WTC11 (cell line): ENCODE data around the gene HOMER2. TPM values are rescaled to one million over a fixed set of nuclear protein-coding genes. Genes with fewer than 3 reads are reported as not detected.
"Not testable (repeated sequence)": the region's sequence is repeated elsewhere in the genome, so short reads cannot be mapped to it uniquely, and the experiment has no call there.

Experiments used
- ATAC-seq: fragments of 200-7000 bp; cut with Tn5 transposase; 2 replicates; pipeline ENCODE4 v1.10.0; 2021; ENCODE audit warnings: mild to moderate bottlenecking, moderate library complexity
- Bru-seq: library from RNA; stranded (reverse); fragments of 400-500 nt; gene quantifications from one replicate; lab custom pipeline; 2021; lab: Mats Ljungman, UMichigan
- CTCF ChIA-PET: fragments of 300-600 bp; sonication (Branson Sonifier 250); formaldehyde crosslinking; loops from one replicate; lab custom pipeline; 2021; ENCODE audit warnings: antibody characterized with exemption; lab: Charles Lee
- POLR2A ChIA-PET: fragments of 350-600 bp; sonication (Branson Sonifier 250); formaldehyde crosslinking; loops from one replicate; lab custom pipeline; 2021; ENCODE audit warnings: antibody characterized with exemption; lab: Charles Lee
- DNase-seq: peaks from one replicate; pipeline ENCODE4 v3.0.0; 2021; ENCODE audit warnings: low spot score
- H3K27ac Mint-ChIP-seq: 2 replicates; pipeline ENCODE4 v1.8.0; 2021; ENCODE audit warnings: mixed read lengths
- H3K27me3 Mint-ChIP-seq: 2 replicates; pipeline ENCODE4 v1.8.0; 2021; ENCODE audit warnings: low read depth, mild to moderate bottlenecking, moderate library complexity, mixed read lengths
- H3K36me3 Mint-ChIP-seq: 2 replicates; pipeline ENCODE4 v1.8.0; 2021; ENCODE audit warnings: mixed read lengths
- H3K4me1 Mint-ChIP-seq: 2 replicates; pipeline ENCODE4 v1.8.0; 2022; ENCODE audit warnings: mixed read lengths
- H3K4me3 Mint-ChIP-seq: 2 replicates; pipeline ENCODE4 v1.8.0; 2021; ENCODE audit warnings: mild to moderate bottlenecking, moderate library complexity, mixed read lengths
- H3K9me3 Mint-ChIP-seq: 2 replicates; pipeline ENCODE4 v1.8.0; 2021; ENCODE audit warnings: mixed read lengths
- AFF4 ChIP-seq: sonication (generic); formaldehyde crosslinking; IDR thresholded peaks from 2 replicates; pipeline ENCODE4 v1.8.1; 2023; ENCODE audit warnings: mild to moderate bottlenecking, missing genetic modification reagents, borderline replicate concordance
- ATF1 ChIP-seq: sonication (generic); formaldehyde crosslinking; IDR thresholded peaks from 2 replicates; pipeline ENCODE4 v1.8.1; 2023; ENCODE audit warnings: mild to moderate bottlenecking, moderate library complexity, missing genetic modification reagents
- CBFB ChIP-seq: sonication (generic); formaldehyde crosslinking; IDR thresholded peaks from 2 replicates; pipeline ENCODE4 v1.8.1; 2022; ENCODE audit warnings: mild to moderate bottlenecking, low read depth, missing genetic modification reagents
- CTCF ChIP-seq: fragments of 200-600 bp; IDR thresholded peaks from 2 replicates; pipeline ENCODE4 v1.8.0; 2022; ENCODE audit warnings: antibody characterized with exemption
- ETV6 ChIP-seq: sonication (generic); formaldehyde crosslinking; IDR thresholded peaks from 2 replicates; pipeline ENCODE4 v1.8.1; 2022; ENCODE audit warnings: mild to moderate bottlenecking, missing genetic modification reagents
- GABPB1 ChIP-seq: sonication (generic); formaldehyde crosslinking; IDR thresholded peaks from 2 replicates; pipeline ENCODE4 v1.8.1; 2023; ENCODE audit warnings: mild to moderate bottlenecking, missing genetic modification reagents
- JAZF1 ChIP-seq: fragments of 250-450 bp; sonication (Bioruptor Pico); IDR thresholded peaks from 2 replicates; pipeline ENCODE4 v1.9.0; 2021; ENCODE audit warnings: moderate library complexity, mild to moderate bottlenecking, inconsistent platforms
- MXD4 ChIP-seq: fragments of 250-450 bp; sonication (Bioruptor Pico); IDR thresholded peaks from 2 replicates; pipeline ENCODE4 v1.8.0; 2021; ENCODE audit warnings: mild to moderate bottlenecking, moderate library complexity, borderline replicate concordance
- NFYB ChIP-seq: sonication (generic); formaldehyde crosslinking; conservative IDR thresholded peaks from 2 replicates; pipeline ENCODE4 v1.8.0; 2022; ENCODE audit warnings: low read depth, missing genetic modification reagents
- RELA ChIP-seq: sonication (generic); formaldehyde crosslinking; IDR thresholded peaks from 2 replicates; pipeline ENCODE4 v1.8.1; 2022; ENCODE audit warnings: missing genetic modification reagents, mild to moderate bottlenecking, borderline replicate concordance
- ZNF396 ChIP-seq: fragments of 250-450 bp; sonication (Bioruptor Pico); IDR thresholded peaks from 2 replicates; pipeline ENCODE4 v1.8.0; 2021; ENCODE audit warnings: mild to moderate bottlenecking, moderate library complexity, borderline replicate concordance
- ZSCAN18 ChIP-seq: fragments of 250-450 bp; sonication (Bioruptor Pico); IDR thresholded peaks from 2 replicates; pipeline ENCODE4 v2.1.2; 2022; ENCODE audit warnings: mild to moderate bottlenecking, moderate library complexity
- long read RNA-seq, 3 experiments: library from RNA in 1 of 3; library from capped mRNA in 1 of 3; library from polyadenylated mRNA in 1 of 3; unstranded in 2 of 3; stranded (forward) in 1 of 3; transcript quantifications; one replicate each; pipeline ENCODE4 v2.0.0, GENCODE V29; 2021
- total RNA-seq: library from RNA; stranded (reverse); gene quantifications from 3 replicates; pipeline ENCODE4 v1.2.3, GENCODE V29; 2021
- TF ChIP-seq, protein P1 (sequence below): fragments of 250-450 bp; sonication (Bioruptor Pico); IDR thresholded peaks from 2 replicates; pipeline ENCODE4 v1.9.0; 2021; ENCODE audit warnings: mild to moderate bottlenecking
- TF ChIP-seq, protein P2 (sequence below): fragments of 250-450 bp; sonication (Bioruptor Pico); IDR thresholded peaks from 2 replicates; pipeline ENCODE4 v1.9.0; 2021; ENCODE audit warnings: mild to moderate bottlenecking, borderline replicate concordance

The HOMER2 gene
- 11.7 to 17.4 TPM (median 12.1 TPM) in 3 replicates for total RNA-seq
- Bru-seq, nascent RNA = percentile 36 among the genes with signal in this experiment
- long read RNA-seq, experiment 1, transcript HOMER2-201 (9 exons, 1,990 nt) = minor isoform, 11 of 48 reads
- long read RNA-seq, experiment 1, transcript HOMER2-202 (9 exons, 1,950 nt) = major isoform, 29 of 48 reads
- long read RNA-seq, experiment 1, partial matches to known transcripts = 1 of 48 reads
- long read RNA-seq, experiment 1, other reads (novel, unspliced or antisense) = 7 of 48 reads
- long read RNA-seq, experiment 2, partial matches to known transcripts = 0 of 4 reads
- long read RNA-seq, experiment 2, other reads (novel, unspliced or antisense) = 2 of 4 reads
- long read RNA-seq, experiment 3, transcript HOMER2-205 (3 exons, 948 nt) = major isoform, 11 of 13 reads
- long read RNA-seq, experiment 3, partial matches to known transcripts = 2 of 13 reads
- long read RNA-seq, experiment 3, other reads (novel, unspliced or antisense) = 0 of 13 reads

GRCh38 chr15:82952158-82953081 is at the start of gene HOMER2:
TSS of gene HOMER2 (minus strand) at chr15:82952720. CDS start at chr15:82952535, 185 bp downstream.
- TF ChIP-seq CBFB (CRISPR knock-in tag) = no peak
- no peak for TF ChIP-seq MXD4
- TF ChIP-seq ETV6 (CRISPR knock-in tag) = 0 out of 2 replicates have a peak, but pooled peaks have one; percentile 11
- TF ChIP-seq, protein P1, sequence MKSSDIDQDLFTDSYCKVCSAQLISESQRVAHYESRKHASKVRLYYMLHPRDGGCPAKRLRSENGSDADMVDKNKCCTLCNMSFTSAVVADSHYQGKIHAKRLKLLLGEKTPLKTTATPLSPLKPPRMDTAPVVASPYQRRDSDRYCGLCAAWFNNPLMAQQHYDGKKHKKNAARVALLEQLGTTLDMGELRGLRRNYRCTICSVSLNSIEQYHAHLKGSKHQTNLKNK (CRISPR knock-in tag) = no peak
- TF ChIP-seq, all 79 proteins: peak for 1
- H3K4me3 Mint-ChIP-seq = peak within 1 kb of the TSS; percentile 70
- no peaks in the 10 kb centered on the region for H3K4me1 Mint-ChIP-seq
- ChIA-PET POLR2A (no interaction called here), CTCF (no interaction called here)
- peak; percentile 50 for DNase-seq
- no peaks in the 10 kb centered on the region for H3K9me3 Mint-ChIP-seq
- H3K27me3 Mint-ChIP-seq = peaks cover 15% of the 10 kb centered on the region
- peak; percentile 73 for ATAC-seq
- H3K27ac Mint-ChIP-seq = no peak within 1 kb of the TSS
- no peaks in the 10 kb centered on the region for H3K36me3 Mint-ChIP-seq

GRCh38 chr15:83000672-83001031 is 48.1 kb upstream of the HOMER2 start:
- H3K27me3 Mint-ChIP-seq, H3K36me3 Mint-ChIP-seq, H3K9me3 Mint-ChIP-seq, H3K4me1 Mint-ChIP-seq, POLR2A ChIA-PET, DNase-seq, ATAC-seq, H3K4me3 Mint-ChIP-seq, H3K27ac Mint-ChIP-seq: not testable (repeated sequence)
- CTCF ChIA-PET = interaction anchor here (1.3 to 1.7 kb wide), 5 partner anchors 11 to 320 kb away, joined by 3 to 10 read pairs (median 3); partner anchors contain the start of genes C15orf40 and WHAMM

GRCh38 chr15:82999905-83000671 is 47.6 kb upstream of the HOMER2 start:
- ATAC-seq (peak; percentile 94), DNase-seq (peak; percentile 15)
- Mint-ChIP-seq H3K9me3 (0 out of 2 replicates have a peak, but pooled peaks cover 3% of the 10 kb centered on the region), H3K27ac (no peak overlapping the region), H3K4me1 (no peaks in the 10 kb centered on the region), H3K36me3 (peaks cover 4% of the 10 kb centered on the region), H3K27me3 (peaks cover under 1% of the 10 kb centered on the region; the same call in 1 of the 2 replicates), H3K4me3 (no peak overlapping the region)
- ChIA-PET CTCF (interaction anchor here (0.8 to 1.7 kb wide), 10 partner anchors 11 to 469 kb away, joined by 3 to 10 read pairs (median 3); partner anchors contain the start of genes C15orf40 and WHAMM), POLR2A (no interaction called here)
- TF ChIP-seq AFF4 (CRISPR knock-in tag) = no peak
- TF ChIP-seq ZNF396 (CRISPR knock-in tag) = no peak
- no peak for TF ChIP-seq ZSCAN18 (CRISPR knock-in tag)
- no peak for TF ChIP-seq CBFB (CRISPR knock-in tag)
- TF ChIP-seq RELA = no peak
- no peak; the same call in 1 of the 2 replicates for TF ChIP-seq CTCF
- TF ChIP-seq, protein P2, sequence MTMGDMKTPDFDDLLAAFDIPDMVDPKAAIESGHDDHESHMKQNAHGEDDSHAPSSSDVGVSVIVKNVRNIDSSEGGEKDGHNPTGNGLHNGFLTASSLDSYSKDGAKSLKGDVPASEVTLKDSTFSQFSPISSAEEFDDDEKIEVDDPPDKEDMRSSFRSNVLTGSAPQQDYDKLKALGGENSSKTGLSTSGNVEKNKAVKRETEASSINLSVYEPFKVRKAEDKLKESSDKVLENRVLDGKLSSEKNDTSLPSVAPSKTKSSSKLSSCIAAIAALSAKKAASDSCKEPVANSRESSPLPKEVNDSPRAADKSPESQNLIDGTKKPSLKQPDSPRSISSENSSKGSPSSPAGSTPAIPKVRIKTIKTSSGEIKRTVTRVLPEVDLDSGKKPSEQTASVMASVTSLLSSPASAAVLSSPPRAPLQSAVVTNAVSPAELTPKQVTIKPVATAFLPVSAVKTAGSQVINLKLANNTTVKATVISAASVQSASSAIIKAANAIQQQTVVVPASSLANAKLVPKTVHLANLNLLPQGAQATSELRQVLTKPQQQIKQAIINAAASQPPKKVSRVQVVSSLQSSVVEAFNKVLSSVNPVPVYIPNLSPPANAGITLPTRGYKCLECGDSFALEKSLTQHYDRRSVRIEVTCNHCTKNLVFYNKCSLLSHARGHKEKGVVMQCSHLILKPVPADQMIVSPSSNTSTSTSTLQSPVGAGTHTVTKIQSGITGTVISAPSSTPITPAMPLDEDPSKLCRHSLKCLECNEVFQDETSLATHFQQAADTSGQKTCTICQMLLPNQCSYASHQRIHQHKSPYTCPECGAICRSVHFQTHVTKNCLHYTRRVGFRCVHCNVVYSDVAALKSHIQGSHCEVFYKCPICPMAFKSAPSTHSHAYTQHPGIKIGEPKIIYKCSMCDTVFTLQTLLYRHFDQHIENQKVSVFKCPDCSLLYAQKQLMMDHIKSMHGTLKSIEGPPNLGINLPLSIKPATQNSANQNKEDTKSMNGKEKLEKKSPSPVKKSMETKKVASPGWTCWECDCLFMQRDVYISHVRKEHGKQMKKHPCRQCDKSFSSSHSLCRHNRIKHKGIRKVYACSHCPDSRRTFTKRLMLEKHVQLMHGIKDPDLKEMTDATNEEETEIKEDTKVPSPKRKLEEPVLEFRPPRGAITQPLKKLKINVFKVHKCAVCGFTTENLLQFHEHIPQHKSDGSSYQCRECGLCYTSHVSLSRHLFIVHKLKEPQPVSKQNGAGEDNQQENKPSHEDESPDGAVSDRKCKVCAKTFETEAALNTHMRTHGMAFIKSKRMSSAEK (CRISPR knock-in tag) = no peak
- TF ChIP-seq JAZF1 (CRISPR knock-in tag) = no peak
- no peak for TF ChIP-seq ATF1 (CRISPR knock-in tag)
- no peak for TF ChIP-seq GABPB1 (CRISPR knock-in tag)
- no peak for TF ChIP-seq NFYB (CRISPR knock-in tag)
